ENCODE data around the gene MT1G.

GRCh38 chr16:56684256-56684925 lies 16.5 kb upstream of the MT1G start:
- no peak for TF ChIP-seq CTCF (IDR thresholded peaks at IDR 0.05; ENCODE audit: low read length)
- no peak for TF ChIP-seq EZH2 (IDR thresholded peaks at IDR 0.05; ENCODE audit: borderline replicate concordance, low read length)

All from OCI-LY1 (cell line).